HepG2 (cell line): ENCODE measurements around the gene ANKRD11. TPM values are rescaled to one million over a fixed set of nuclear protein-coding genes. Genes with fewer than 3 reads are reported as not detected.

Experiments
- AHR ChIP-seq: IDR thresholded peaks from 2 replicates; pipeline ENCODE4 v1.6.1; 2018; ENCODE audit warnings: missing genetic modification reagents, missing compliant biosample characterization
- AKAP8 ChIP-seq: sonication (generic); formaldehyde crosslinking; IDR thresholded peaks from 2 replicates; pipeline ENCODE4 v1.5.1; 2020; ENCODE audit warnings: mild to moderate bottlenecking, missing genetic modification reagents
- CBX2 ChIP-seq, 2 experiments: fragments of 200-600 bp in 1 of 2; sonication (generic); formaldehyde crosslinking in 1 of 2; IDR thresholded peaks; 2 replicates each; pipeline versions ENCODE4 v1.7.0 to v1.8.1; 2018 to 2022; ENCODE audit warnings: low read depth in 2 of 2, low read length in 1 of 2, mild to moderate bottlenecking in 1 of 2, missing genetic modification reagents in 1 of 2
- ELF1 ChIP-seq: sonication (generic); formaldehyde crosslinking; IDR thresholded peaks from 2 replicates; pipeline ENCODE4 v1.4.0; 2020; ENCODE audit warnings: missing genetic modification reagents
- FOXJ3 ChIP-seq: sonication (generic); formaldehyde crosslinking; IDR thresholded peaks from 2 replicates; pipeline ENCODE4 v1.4.0; 2020; ENCODE audit warnings: missing genetic modification reagents, mild to moderate bottlenecking, borderline replicate concordance
- HMG20B ChIP-seq: conservative IDR thresholded peaks from 2 replicates; pipeline ENCODE4 v1.6.1; 2016; ENCODE audit warnings: missing genetic modification reagents, missing compliant biosample characterization
- HNF4G ChIP-seq, 2 experiments: sonication (generic) in 1 of 2; formaldehyde crosslinking in 1 of 2; IDR thresholded peaks; 2 replicates each; pipeline versions ENCODE4 v1.4.0 to v1.6.1; 2011 to 2020; ENCODE audit warnings: borderline replicate concordance in 2 of 2, low read depth in 2 of 2, mild to moderate bottlenecking in 2 of 2, low read length in 1 of 2, missing genetic modification reagents in 1 of 2, moderate library complexity in 1 of 2
- HNRNPUL1 ChIP-seq: fragments of 200-400 bp; formaldehyde crosslinking; IDR thresholded peaks from 2 replicates; pipeline ENCODE4 v1.6.1; 2017; ENCODE audit warnings: low read depth, mild to moderate bottlenecking, low read length, moderate library complexity
- KLF11 ChIP-seq: IDR thresholded peaks from 2 replicates; pipeline ENCODE4 v1.6.1; 2016; ENCODE audit warnings: missing compliant biosample characterization
- MNT ChIP-seq: fragments of 450-650 bp; IDR thresholded peaks from 2 replicates; pipeline ENCODE4 v1.6.1; 2016
- NCOA2 ChIP-seq: sonication (generic); formaldehyde crosslinking; IDR thresholded peaks from 2 replicates; pipeline ENCODE4 v1.8.0; 2022; ENCODE audit warnings: inconsistent platforms
- NCOR1 ChIP-seq: fragments of 200-600 bp; sonication (generic); IDR thresholded peaks from 2 replicates; pipeline ENCODE4 v1.7.0; 2017; ENCODE audit warnings: antibody characterized with exemption, low read length, borderline replicate concordance
- SOX13 ChIP-seq, 3 experiments: fragments of 450-650 bp in 1 of 3; sonication (generic) in 1 of 3; formaldehyde crosslinking in 1 of 3; IDR thresholded peaks in 2 of 3; conservative IDR thresholded peaks in 1 of 3; 2 replicates each; pipeline versions ENCODE4 v1.5.0 to v1.6.1; 2016 to 2020; ENCODE audit warnings: antibody characterized with exemption in 1 of 3, mild to moderate bottlenecking in 1 of 3, missing compliant biosample characterization in 1 of 3, missing genetic modification reagents in 1 of 3, moderate library complexity in 1 of 3
- YEATS2 ChIP-seq: sonication (generic); formaldehyde crosslinking; IDR thresholded peaks from 2 replicates; pipeline ENCODE4 v1.4.0; 2020; ENCODE audit warnings: missing genetic modification reagents, borderline replicate concordance
- ZBTB7B ChIP-seq: sonication (generic); formaldehyde crosslinking; IDR thresholded peaks from 2 replicates; pipeline ENCODE4 v1.4.0; 2020; ENCODE audit warnings: missing genetic modification reagents
- ZC3H13 ChIP-seq: sonication (generic); formaldehyde crosslinking; IDR thresholded peaks from 2 replicates; pipeline ENCODE4 v1.8.1; 2023; ENCODE audit warnings: mild to moderate bottlenecking, missing genetic modification reagents, moderate library complexity
- ZFY ChIP-seq: sonication (generic); formaldehyde crosslinking; IDR thresholded peaks from 2 replicates; pipeline ENCODE4 v1.4.0; 2020; ENCODE audit warnings: missing genetic modification reagents
- ZNF615 ChIP-seq: sonication (generic); formaldehyde crosslinking; IDR thresholded peaks from 2 replicates; pipeline ENCODE4 v1.5.0; 2020; ENCODE audit warnings: mild to moderate bottlenecking, missing genetic modification reagents, borderline replicate concordance
- ZNF616 ChIP-seq: sonication (generic); formaldehyde crosslinking; IDR thresholded peaks from 2 replicates; pipeline ENCODE4 v1.5.0; 2020; ENCODE audit warnings: low read depth, mild to moderate bottlenecking, missing genetic modification reagents
- polyA plus RNA-seq, 8 experiments: library from polyadenylated mRNA; depleted of rRNA in 3 of 8; stranded (reverse) in 7 of 8; unstranded in 1 of 8; fragments of >200 nt; fragmentation: Illumina TruSeq in 4 of 8; extraction: Trizol in 4 of 8; gene quantifications; 2 replicates each; pipeline versions ENCODE4 v1.2.1 to v1.2.3, GENCODE V29; 2011 to 2016; ENCODE audit warnings: low read depth in 4 of 8, missing spikeins in 1 of 8, mixed read lengths in 1 of 8; ENCODE audit not compliant: insufficient read depth in 1 of 8
- total RNA-seq, 5 experiments: library from RNA; depleted of rRNA; stranded (reverse); fragments of >200 nt; fragmentation: Illumina TruSeq; extraction: Trizol; gene quantifications; 2 replicates each; pipeline ENCODE4 v1.2.3, GENCODE V29; 2016; ENCODE audit warnings: low read depth in 1 of 5
- TF ChIP-seq, protein P1 (sequence below): sonication (generic); formaldehyde crosslinking; IDR thresholded peaks from 2 replicates; pipeline ENCODE4 v1.5.0; 2020; ENCODE audit warnings: mild to moderate bottlenecking, missing genetic modification reagents, borderline replicate concordance
- TF ChIP-seq, protein P2 (sequence below): sonication (generic); formaldehyde crosslinking; IDR thresholded peaks from 2 replicates; pipeline ENCODE4 v1.8.1; 2022; ENCODE audit warnings: low read depth, mild to moderate bottlenecking, missing genetic modification reagents

ANKRD11 gene
- total and polyA plus RNA-seq, 2 of the 13 experiments (the other 11 are each of a cell fraction or from before 2014, with no cell fraction given): 21.4 to 38.4 TPM

- TF ChIP-seq CBX2 (IDR thresholded peaks at IDR 0.05; ENCODE audit: low read depth, low read length) (no peak), CBX2 (CRISPR knock-in tag; IDR thresholded peaks at IDR 0.05; ENCODE audit: low read depth) (no peak), ZNF616 (CRISPR knock-in tag) (no peak), ELF1 (no peak; the same call in 1 of the 2 replicates), HNF4G (IDR thresholded peaks at IDR 0.05; ENCODE audit: borderline replicate concordance, low read depth, low read length) (no peak; the same call in 1 of the 2 replicates), HNF4G (CRISPR knock-in tag; IDR thresholded peaks at IDR 0.05; ENCODE audit: borderline replicate concordance, low read depth) (peak; percentile 86), AKAP8 (CRISPR knock-in tag) (peak; percentile 81; the same call in 1 of the 2 replicates), KLF11 (CRISPR knock-in tag) (no peak), SOX13 (IDR thresholded peaks at IDR 0.05) (no peak; the same call in 1 of the 2 replicates), SOX13 (CRISPR knock-in tag; conservative IDR thresholded peaks at IDR 0.05 in 1 of 2, IDR thresholded peaks at IDR 0.05 in 1 of 2) (peak in 1 of 2 experiments; percentile 73; a peak in 2 of 4 replicates), ZNF615 (no peak), ZFY (0 out of 2 replicates have a peak, but pooled peaks have one; percentile 12), HNRNPUL1 (no peak), FOXJ3 (CRISPR knock-in tag) (0 out of 2 replicates have a peak, but pooled peaks have one; percentile 45), YEATS2 (peak; percentile 61; the same call in 1 of the 2 replicates), HMG20B (CRISPR knock-in tag) (0 out of 2 replicates have a peak, but pooled peaks have one; percentile 47), ZC3H13 (CRISPR knock-in tag) (peak; percentile 67; the same call in 1 of the 2 replicates), MNT (no peak), ZBTB7B (no peak), NCOA2 (peak; percentile 76), AHR (CRISPR knock-in tag) (no peak), NCOR1 (peak; percentile 51; the same call in 1 of the 2 replicates)
- TF ChIP-seq, protein P1, sequence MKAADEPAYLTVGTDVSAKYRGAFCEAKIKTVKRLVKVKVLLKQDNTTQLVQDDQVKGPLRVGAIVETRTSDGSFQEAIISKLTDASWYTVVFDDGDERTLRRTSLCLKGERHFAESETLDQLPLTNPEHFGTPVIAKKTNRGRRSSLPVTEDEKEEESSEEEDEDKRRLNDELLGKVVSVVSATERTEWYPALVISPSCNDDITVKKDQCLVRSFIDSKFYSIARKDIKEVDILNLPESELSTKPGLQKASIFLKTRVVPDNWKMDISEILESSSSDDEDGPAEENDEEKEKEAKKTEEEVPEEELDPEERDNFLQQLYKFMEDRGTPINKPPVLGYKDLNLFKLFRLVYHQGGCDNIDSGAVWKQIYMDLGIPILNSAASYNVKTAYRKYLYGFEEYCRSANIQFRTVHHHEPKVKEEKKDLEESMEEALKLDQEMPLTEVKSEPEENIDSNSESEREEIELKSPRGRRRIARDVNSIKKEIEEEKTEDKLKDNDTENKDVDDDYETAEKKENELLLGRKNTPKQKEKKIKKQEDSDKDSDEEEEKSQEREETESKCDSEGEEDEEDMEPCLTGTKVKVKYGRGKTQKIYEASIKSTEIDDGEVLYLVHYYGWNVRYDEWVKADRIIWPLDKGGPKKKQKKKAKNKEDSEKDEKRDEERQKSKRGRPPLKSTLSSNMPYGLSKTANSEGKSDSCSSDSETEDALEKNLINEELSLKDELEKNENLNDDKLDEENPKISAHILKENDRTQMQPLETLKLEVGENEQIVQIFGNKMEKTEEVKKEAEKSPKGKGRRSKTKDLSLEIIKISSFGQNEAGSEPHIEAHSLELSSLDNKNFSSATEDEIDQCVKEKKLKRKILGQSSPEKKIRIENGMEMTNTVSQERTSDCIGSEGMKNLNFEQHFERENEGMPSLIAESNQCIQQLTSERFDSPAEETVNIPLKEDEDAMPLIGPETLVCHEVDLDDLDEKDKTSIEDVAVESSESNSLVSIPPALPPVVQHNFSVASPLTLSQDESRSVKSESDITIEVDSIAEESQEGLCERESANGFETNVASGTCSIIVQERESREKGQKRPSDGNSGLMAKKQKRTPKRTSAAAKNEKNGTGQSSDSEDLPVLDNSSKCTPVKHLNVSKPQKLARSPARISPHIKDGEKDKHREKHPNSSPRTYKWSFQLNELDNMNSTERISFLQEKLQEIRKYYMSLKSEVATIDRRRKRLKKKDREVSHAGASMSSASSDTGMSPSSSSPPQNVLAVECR: peak; percentile 72; the same call in 1 of the 2 replicates
- TF ChIP-seq, protein P2, sequence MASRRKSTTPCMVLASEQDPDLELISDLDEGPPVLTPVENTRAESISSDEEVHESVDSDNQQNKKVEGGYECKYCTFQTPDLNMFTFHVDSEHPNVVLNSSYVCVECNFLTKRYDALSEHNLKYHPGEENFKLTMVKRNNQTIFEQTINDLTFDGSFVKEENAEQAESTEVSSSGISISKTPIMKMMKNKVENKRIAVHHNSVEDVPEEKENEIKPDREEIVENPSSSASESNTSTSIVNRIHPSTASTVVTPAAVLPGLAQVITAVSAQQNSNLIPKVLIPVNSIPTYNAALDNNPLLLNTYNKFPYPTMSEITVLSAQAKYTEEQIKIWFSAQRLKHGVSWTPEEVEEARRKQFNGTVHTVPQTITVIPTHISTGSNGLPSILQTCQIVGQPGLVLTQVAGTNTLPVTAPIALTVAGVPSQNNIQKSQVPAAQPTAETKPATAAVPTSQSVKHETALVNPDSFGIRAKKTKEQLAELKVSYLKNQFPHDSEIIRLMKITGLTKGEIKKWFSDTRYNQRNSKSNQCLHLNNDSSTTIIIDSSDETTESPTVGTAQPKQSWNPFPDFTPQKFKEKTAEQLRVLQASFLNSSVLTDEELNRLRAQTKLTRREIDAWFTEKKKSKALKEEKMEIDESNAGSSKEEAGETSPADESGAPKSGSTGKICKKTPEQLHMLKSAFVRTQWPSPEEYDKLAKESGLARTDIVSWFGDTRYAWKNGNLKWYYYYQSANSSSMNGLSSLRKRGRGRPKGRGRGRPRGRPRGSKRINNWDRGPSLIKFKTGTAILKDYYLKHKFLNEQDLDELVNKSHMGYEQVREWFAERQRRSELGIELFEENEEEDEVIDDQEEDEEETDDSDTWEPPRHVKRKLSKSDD: peak; percentile 27; the same call in 1 of the 2 replicates
Measured at GRCh38 chr16:89232107-89232506, 258.3 kb downstream of the ANKRD11 start (continued).
